ENCODE data around the gene RXFP3.
"Not testable (repeated sequence)": the region's sequence is repeated elsewhere in the genome, so short reads cannot be mapped to it uniquely, and the experiment has no call there.

RXFP3 gene

GRCh38 chr5:33937017-33937706 lies 976 bp downstream of the RXFP3 start:
- DNase-seq: no peak

- DNase-seq: no peak
These were observed 1.7 kb downstream of the RXFP3 start for GRCh38 chr5:33937707-33938506.

GRCh38 chr5:33938507-33938796 lies 2.3 kb downstream of the RXFP3 start:
- no peak for DNase-seq

GRCh38 chr5:33938881-33939280 lies 2.7 kb downstream of the RXFP3 start:
- DNase-seq: no peak

- no peak for DNase-seq
These were observed 3.5 kb downstream of the RXFP3 start for GRCh38 chr5:33939556-33940262.

- DNase-seq: no peak
These were observed 4.9 kb downstream of the RXFP3 start for GRCh38 chr5:33941090-33941489.

- DNase-seq: no peak
These were observed 8.5 kb downstream of the RXFP3 start for GRCh38 chr5:33944543-33945132.

- DNase-seq: not testable (repeated sequence)
These were observed 16.0 kb downstream of the RXFP3 start for GRCh38 chr5:33952175-33952574.

GRCh38 chr5:33957577-33958150 lies 21.5 kb downstream of the RXFP3 start:
- DNase-seq: no peak

GRCh38 chr5:33958176-33958575 lies 22.0 kb downstream of the RXFP3 start:
- no peak for DNase-seq

- no peak for DNase-seq
These were observed 28.0 kb downstream of the RXFP3 start for GRCh38 chr5:33964132-33964700.

GRCh38 chr5:33966805-33967204 lies 30.6 kb downstream of the RXFP3 start:
- no peak for DNase-seq

- DNase-seq: no peak
These were observed 32.2 kb downstream of the RXFP3 start for GRCh38 chr5:33968211-33969005.

- DNase-seq: no peak
These were observed 33.6 kb downstream of the RXFP3 start for GRCh38 chr5:33969572-33970452.

GRCh38 chr5:33973271-33973670 lies 37.1 kb downstream of the RXFP3 start:
- DNase-seq: no peak

GRCh38 chr5:33975852-33976251 lies 39.7 kb downstream of the RXFP3 start:
- no peak for DNase-seq

- DNase-seq: no peak
These were observed 40.1 kb downstream of the RXFP3 start for GRCh38 chr5:33976307-33976706.

GRCh38 chr5:33978306-33978705 lies 42.1 kb downstream of the RXFP3 start:
- DNase-seq: no peak

GRCh38 chr5:33980030-33980429 lies 43.8 kb downstream of the RXFP3 start:
- DNase-seq: no peak

- no peak for DNase-seq
These were observed 45.4 kb downstream of the RXFP3 start for GRCh38 chr5:33981408-33982162.

Measured in NCI-H1436 treated with DMSO at 0.1 percent for 48 hours (cell line).